Measurements from ENCODE around the gene TEX54.
"Not testable (repeated sequence)": the region's sequence is repeated elsewhere in the genome, so short reads cannot be mapped to it uniquely, and the experiment has no call there.

Gene TEX54

DNA sequence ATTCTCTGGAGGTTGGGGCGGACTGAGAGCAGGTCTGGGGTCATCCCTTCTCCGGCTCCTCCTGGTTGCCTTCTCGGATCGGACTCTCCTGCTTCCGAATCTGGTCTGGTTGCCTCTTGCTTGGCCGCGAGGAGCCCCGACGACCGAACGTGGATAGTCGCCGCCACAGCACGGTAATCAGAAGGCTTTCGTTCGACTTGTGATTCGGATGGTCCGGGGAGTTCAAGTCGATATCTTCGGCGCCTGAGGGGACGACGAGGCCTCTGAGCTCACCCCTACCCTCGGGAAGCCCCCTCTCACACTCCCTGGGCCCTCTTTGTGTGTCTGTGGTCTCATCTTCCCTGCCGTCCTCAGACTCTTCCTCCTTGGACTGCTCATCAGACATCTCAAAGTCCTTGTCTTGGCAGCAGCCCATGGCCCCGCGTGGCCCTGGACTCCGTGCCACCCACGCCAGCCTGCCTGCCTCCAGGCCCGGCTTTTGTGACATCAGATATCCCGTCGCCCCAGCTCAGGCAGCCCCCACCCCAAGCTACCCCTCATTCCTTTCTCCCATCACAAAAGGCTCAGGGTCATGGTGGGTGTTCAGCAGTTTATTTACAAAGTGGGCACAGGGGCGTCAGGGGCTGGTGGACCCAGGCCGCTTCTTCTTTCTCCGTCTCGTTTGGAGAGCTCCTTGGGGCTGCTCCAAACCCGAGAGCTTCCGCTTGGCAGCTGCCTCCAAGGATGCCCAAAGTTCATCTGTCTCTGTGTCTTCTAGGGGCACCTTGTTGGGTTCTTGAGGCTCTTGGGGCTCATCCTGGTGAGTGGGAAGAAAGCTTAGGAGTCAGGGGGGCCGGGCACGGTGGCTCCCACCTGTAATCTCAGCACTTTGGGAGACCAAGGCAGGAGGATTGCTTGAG is at the start of gene TEX54:
Gene TEX54, minus strand, starts transcription at position 506 of the 899 bp plus-strand sequence.
- peak in 9 of 56 donors; percentile 15 to 47 (median 38) for DNase-seq

GRCh38 chr11:62882431-62882749 is 49.7 kb upstream of the TEX54 start:
- no peak for DNase-seq

DNA sequence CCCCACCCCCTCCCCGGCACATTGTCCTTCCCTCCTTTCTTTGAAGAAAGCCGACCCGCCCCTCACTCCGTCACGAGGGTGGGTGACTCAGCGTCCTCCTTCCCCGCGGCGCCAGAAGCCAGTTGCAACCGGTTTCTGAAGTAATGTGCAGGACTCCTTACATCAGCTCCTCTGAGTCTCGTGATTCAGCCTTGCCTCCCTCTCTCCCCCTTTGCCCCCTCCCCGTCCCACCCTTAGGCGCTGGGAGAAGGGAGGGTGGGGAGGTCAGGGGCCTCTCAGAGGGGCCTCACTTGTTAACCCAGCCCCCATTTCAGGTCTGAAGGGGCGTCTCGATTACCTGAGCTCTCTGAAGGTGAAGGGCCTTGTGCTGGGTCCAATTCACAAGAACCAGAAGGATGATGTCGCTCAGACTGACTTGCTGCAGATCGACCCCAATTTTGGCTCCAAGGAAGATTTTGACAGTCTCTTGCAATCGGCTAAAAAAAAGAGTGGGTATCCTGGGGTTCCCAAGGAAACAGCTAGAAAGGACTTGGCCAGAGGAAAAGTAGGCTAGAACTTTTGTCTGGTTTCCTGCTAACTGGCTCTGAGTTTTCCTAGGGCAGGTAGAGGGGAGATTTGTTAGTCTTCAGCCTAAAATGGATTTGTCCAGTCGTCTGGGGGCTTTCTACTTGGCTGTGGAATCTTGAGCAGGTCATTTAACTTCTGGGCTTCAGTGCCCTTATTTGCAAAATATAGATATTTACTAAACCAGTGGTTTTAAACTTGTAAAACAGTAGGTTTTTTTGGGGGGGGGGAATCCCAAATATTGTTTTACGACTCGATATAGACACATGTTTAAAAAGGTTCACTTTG is 49.2 kb upstream of the TEX54 start:
- DNase-seq = peak in 50 of 56 donors; percentile 58 to 97 (median 87)

- peak in 55 of 56 donors; percentile 32 to 97 (median 86) for DNase-seq
Measured at GRCh38 chr11:62880803-62881578, 48.4 kb upstream of the TEX54 start, which contains the start of gene SLC3A2. TSS of gene SLC3A2 (plus strand) at chr11:62880896. CDS start at chr11:62881024, 128 bp downstream.

DNA sequence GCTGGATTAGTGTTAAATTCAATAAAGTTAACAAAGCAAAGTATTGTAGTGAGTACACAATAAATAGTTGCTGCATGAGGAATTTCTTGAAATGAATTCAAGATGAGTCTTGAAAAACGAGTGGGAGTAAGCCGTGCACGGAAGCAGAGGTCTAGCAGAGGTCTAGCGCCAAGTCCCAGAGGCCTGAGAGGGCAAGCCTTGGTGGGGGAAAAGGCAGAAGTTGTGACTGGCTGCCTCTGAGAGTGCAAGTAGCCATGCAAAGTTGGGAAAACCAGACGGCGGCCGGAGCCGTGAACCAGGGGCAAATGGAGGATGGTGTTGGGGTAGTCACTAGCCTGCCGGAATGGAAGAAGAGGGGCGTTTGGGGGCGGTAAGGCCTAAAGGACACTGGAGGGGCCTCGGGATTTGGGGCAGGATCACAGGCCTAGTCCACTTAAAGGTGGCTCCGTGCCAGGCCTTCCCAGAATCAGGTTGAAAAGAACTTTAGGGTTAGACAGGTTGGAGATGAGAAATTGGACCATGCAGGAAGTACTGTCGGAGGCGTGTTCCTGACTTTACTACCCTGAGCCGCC is 47.7 kb upstream of the TEX54 start:
- DNase-seq = peak in 13 of 56 donors; percentile 37 to 82 (median 68)

- peak in 27 of 56 donors; percentile 13 to 68 (median 31) for DNase-seq
Measured at GRCh38 chr11:62879235-62879978, 46.8 kb upstream of the TEX54 start.

GRCh38 chr11:62876712-62877111 is 44.1 kb upstream of the TEX54 start:
- no peak for DNase-seq

DNA sequence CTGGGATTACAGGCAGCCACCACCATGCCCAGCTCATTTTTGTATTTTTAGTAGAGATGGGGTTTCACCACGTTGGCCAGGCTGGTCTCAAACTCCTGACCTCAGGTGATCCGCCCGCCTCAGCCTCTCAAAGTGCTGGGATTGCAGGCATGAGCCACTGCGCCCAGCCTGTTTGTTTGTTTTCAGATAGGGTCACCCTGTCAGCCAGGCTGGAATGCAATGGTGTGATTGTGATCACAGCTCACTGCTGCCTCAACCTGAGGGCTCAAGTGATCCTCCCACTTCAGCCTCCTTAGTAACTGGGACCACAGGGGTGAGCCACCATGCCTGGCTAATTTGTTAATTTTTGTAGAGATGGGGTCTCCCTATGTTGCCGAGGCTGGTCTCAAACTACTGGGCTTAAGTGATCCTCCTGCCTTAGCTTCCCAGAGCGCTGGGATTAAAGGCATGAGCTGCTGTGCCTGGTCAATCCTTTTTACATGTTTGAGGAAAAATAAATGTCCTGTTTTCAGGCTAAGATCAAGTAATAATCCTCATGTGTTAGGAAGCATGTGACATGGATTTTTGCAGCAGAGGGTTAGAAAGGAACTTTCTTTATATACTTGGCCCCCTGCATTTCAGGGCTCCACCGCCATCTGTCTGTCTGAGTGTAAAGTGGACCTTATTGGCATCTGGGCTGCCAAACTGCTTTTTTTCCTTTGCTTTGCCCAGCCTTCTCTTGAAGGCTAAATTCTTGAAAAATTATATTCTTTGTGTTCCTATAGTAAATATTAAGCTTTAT is 43.2 kb upstream of the TEX54 start:
- no peak for DNase-seq

DNA sequence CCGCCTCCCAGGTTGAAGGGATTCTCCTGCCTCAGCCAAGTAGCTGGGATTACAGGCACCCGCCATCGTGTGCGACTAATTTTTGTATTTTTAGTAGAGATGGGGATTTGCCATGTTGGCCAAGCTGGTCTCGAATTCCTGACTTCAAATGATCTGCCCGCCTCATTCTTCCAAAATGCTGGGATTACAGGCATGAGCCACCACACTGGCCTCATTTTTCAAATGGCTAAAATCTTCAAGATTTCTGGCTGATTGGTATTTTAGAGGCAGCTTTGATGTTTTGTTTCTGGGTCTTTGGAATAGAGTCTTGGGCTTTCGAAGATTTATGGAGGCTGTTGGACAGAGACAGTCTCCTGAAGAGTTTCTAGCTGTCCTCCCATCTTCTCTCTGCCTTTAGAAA is 42.2 kb upstream of the TEX54 start:
- DNase-seq = no peak

- DNase-seq = no peak
Measured at GRCh38 chr11:62865635-62866034, 33.0 kb upstream of the TEX54 start.

GRCh38 chr11:62863687-62864335 is 31.2 kb upstream of the TEX54 start:
- no peak for DNase-seq

DNA sequence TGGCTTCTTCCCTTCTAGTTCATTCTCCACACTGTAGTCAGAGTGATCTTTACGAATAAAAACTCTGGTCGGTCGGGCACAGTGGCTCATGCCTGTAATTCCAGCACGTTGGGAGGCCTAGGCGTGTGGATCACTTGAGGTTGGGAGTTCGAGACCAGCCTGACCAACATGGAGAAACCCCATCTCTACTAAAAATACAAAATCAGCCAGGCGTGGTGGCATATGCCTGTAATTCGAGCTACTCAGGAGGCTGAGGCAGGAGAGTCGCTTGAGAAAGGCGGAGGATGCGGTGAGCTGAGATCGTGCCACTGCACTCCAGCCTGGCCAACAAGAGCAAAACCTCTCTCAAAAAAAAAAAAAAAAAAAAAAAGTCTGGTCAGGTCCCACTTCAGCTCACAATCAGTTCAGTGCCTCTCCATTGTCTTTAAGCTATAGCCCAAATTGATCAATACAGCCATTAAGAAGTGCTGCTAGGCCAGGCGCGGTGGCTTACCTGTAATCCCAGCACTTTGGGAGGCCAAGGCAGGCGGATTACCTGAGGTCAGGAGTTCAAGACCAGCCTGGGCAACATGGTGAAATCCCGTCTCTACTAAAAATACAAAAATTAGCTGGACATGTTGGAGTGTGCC is 29.0 kb upstream of the TEX54 start:
- not testable (repeated sequence) for DNase-seq

DNA sequence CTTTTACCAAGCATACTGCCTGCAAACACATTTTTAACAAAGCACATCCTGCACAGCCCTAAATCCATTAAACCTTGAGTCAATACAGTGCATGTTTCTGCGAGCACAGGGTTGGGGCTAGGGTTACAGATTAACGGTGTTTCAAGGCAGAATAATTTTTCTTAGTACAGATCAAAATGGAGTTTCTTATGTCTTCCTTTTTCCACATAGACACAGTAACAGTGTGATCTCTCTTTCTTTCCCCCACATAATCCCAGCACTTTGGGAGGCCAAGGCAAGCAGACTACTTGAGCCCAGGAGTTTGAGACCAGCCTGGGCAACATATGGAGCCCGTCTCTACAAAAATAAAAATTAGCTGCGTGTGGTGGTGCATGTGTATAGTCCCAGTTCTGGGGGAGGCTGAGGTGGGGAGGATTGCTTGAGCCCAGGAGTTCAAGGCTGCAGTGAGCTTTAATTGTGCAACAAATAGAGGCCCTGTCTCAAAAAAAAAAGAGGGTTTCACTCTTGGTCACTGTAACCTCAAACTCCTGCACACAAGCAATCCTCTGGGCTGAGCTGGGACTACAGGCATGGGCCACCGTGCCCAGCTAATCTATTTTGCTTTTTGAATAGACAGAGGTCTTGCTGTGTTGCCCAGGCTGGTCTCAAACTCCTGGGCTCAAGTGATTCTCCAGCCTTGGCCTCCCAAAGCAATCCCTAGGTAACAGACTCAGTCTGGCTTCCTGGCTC is 28.4 kb upstream of the TEX54 start:
- no peak for DNase-seq

DNA sequence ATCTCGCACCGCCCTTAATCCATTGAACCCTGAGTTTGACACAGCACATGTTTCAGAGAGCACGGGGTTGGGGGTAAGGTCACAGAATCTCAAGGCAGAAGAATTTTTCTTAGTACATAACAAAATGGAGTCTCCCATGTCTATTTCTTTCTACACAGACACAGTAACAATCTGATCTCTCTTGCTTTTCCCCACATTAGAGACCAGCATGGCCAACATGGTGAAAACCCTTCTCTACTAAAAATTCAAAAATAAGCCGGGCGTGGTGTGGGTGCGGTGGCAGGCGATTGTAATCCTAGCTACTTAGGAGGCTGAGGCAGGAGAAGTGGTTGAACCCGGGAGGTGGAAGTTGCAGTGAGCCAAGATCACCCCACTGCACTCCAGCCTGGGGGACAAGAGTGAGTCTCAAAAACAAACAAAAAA is 26.7 kb upstream of the TEX54 start:
- DNase-seq = not testable (repeated sequence)

DNA sequence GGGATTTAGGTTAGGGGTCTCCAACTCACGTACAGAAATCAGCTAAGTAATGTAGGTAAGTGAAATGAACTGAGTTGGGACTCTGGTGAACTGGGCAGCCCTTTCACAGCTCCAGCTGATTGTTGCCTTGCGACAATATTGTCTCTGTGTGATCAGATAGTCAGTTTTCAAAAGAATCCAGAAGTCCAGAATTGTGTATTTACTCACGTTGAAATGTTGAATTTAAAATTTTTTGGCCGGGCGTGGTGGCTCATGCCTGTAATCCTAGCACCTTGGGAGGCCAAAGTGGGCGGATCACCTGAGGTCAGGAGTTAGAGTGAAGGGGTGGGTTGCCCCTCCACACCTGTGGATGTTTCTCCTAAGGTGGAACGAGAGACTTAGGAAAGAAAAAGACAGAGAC is 25.6 kb upstream of the TEX54 start:
- no peak for DNase-seq

GRCh38 chr11:62857541-62857982 is 24.9 kb upstream of the TEX54 start:
- no peak for DNase-seq

GRCh38 chr11:62856333-62856895 is 23.8 kb upstream of the TEX54 start:
- DNase-seq = no peak
